ENCODE results near the gene ADRA2B.

GRCh38 chr2:96093528-96093927 is 22.8 kb downstream of the ADRA2B start:
- TF ChIP-seq CTCF (IDR thresholded peaks at IDR 0.05) (no peak), POLR2A (IDR thresholded peaks at IDR 0.05) (no peak), POLR2AphosphoS5 (IDR thresholded peaks at IDR 0.05) (no peak)
